Hematopoietic multipotent progenitor cell treated with erythropoietin and hydrocortisone succinate and interleukin-3 and kit ligand, for 8 days (in vitro differentiated cells): Measurements from ENCODE around the gene TPRG1L.

Experiments
- DNase-seq: peaks from one replicate; pipeline ENCODE4 v3.0.0-alpha.2; 2015

The TPRG1L gene

DNA sequence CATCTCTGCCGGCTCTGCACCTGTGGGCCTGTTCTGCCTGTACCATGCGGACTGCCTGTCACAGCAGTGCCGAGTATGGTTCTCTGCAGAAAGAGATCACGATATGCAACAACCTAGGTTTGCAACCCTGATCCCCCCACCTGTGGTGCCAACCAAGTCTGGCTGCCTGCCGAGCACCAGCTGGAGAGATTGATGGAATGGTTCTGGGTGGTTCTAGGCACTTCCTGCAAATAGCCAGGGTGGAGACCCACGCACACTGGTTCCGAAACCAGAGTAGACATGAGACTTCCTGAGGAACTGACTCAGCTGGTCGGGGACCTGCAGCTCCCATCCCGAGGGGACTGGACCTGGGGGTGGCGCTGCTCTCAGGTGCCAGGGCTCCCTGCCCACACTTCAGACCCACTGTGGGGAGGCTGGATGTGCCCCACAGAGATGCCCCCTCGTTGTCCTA lies 5.4 kb downstream of the TPRG1L start:
- DNase-seq, result no peak

- no peak for DNase-seq
Observed at GRCh38 chr1:3630914-3631313, 6.1 kb downstream of the TPRG1L start.

- no peak for DNase-seq
Observed at GRCh38 chr1:3631320-3632260, 6.8 kb downstream of the TPRG1L start.

DNA sequence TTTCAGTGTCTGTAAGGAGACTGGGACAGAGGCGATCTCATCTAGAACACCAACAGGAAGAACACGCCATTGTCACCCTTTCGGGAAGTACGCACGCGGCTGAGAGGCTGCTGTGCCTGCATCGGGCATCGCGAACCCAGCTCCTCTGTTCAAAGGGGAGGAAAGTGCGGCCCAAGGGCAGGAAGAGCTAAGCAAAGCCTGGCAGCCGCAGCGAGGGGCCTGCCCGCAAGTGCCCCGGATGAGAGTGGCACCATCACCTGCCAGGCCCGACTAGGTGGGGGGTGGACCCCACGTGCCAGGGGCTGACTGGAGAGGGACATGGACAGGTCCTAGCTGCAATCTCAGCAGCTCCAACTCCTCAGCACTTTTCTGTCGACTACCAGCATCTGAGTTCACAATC lies 7.5 kb downstream of the TPRG1L start:
- no peak for DNase-seq

GRCh38 chr1:3632716-3633343 lies 8.0 kb downstream of the TPRG1L start:
- DNase-seq, result no peak

GRCh38 chr1:3633344-3634058 lies 8.7 kb downstream of the TPRG1L start:
- DNase-seq, result no peak

- no peak for DNase-seq
Observed at GRCh38 chr1:3634059-3634800, 9.4 kb downstream of the TPRG1L start.

GRCh38 chr1:3636080-3636479 lies 11.3 kb downstream of the TPRG1L start:
- no peak for DNase-seq

GRCh38 chr1:3636531-3636930 lies 11.7 kb downstream of the TPRG1L start:
- DNase-seq, result no peak

GRCh38 chr1:3638027-3638426 lies 13.2 kb downstream of the TPRG1L start:
- no peak for DNase-seq

- no peak for DNase-seq
Observed at GRCh38 chr1:3638676-3639075, 13.9 kb downstream of the TPRG1L start.

GRCh38 chr1:3639397-3639911 lies 14.6 kb downstream of the TPRG1L start:
- DNase-seq, result no peak

GRCh38 chr1:3640121-3640837 lies 15.5 kb downstream of the TPRG1L start:
- DNase-seq, result no peak

DNA sequence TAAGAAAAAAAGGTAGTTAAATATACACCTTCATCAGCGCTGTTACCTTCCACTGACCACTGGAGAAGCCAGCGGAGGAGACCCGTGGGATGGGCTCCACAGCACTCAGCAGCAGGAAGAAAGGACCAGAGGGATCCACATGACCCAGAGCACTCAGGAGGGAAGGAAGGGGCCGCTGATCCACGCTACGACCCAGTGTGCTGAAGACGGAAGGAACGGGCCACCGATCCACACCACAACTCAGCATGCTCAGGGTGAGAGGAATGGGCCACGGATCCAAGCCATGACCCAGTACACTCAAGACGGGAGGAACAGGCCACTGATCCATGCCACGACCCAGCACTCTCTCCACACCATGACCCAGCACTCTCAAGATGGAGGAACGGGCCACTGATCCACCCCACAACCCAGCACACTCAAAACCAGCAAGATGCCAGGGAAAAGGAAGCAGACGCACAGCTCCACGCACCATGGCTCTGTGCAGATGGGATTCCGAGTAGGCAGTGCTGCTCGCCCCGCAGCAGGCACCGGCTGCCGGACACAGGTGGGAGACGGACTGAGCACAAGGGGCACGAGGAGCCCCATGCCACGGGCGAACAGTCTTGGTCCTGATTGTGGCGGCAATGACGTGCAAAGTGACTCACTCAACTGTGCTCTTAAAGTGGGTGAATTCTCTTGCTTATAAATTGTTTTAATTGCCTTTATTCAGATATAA lies 16.4 kb downstream of the TPRG1L start:
- DNase-seq, result no peak

DNA sequence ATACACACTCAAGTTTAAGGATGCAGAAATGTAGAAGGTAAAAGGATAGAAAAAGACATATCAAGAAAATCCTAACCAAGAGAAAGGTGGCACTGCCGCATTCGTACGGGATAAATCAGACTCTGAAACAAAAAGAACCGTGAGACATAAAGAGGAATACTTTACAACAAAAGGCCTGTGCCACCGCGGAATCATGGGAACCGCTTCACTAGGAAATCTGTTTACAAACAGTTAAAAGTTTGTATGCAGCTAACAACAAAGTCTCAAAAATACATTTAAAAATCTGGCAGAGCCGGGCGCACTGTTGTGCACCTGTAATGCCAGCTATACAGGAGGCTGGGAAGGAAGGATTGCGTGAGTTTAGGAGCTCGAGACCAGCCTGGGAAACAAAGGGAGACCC lies 17.0 kb downstream of the TPRG1L start:
- DNase-seq, result no peak

DNA sequence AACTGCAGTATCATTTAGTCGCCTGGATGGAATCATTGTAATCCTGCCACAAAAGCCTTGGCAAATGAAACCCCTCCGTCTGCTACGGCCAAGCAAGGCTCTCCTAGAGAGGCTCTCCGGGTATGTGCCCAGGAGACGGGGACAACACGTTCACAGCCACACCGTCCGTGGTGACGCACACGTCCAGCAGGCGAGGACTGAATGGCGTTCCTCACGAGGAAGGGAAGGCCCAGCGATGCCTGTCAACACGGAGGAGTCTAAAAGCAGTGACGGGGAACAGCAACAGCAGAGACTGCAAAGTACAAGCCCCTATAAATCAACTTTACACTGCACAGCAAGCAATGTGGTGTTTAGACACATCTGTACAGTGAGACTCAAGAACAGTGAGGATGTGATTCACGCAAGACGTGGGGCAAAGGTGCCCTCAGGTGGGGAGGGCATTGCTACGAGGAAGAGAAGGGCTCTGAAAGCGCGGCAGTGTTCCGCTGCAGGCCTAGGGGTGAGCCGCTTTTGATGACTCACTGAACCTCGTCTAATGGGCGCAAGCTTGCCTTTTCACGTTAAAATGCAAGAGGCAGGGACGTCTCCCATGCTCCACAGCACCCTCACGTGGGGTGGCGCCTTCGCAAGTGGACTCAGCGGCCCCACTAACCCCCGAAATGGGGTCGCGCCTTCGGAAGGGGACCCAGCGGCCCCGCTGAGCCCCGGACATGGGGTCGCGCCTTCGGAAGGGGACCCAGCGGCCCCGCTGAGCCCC lies 18.3 kb downstream of the TPRG1L start:
- no peak for DNase-seq

GRCh38 chr1:3644273-3644672 lies 19.5 kb downstream of the TPRG1L start:
- DNase-seq, result no peak

- no peak for DNase-seq
Observed at GRCh38 chr1:3645247-3645646, 20.4 kb downstream of the TPRG1L start.

- no peak for DNase-seq
Observed at GRCh38 chr1:3645666-3646355, 21.0 kb downstream of the TPRG1L start.

DNA sequence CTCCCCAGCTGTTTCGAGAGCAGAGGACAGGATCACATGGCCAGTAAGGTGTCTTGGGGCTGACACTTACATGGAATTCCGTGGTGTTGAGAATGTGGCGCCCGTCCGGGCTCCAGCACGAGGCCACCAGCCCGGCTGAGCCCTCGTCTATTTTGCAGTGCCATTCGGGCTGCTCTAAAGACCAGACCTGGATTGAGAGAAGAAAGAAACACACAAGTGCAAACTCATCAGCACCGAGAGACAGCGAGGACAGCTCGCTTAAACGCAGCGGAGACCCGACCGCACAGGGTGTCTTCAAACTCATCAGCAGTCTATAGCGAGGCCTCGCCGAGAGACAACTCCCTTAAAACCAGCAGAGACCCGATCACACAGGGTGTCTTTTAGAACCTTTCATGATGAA lies 21.8 kb downstream of the TPRG1L start:
- DNase-seq, result no peak
